HG02763 (cell line): ENCODE results near the gene MAD1L1.

Experiments
- ATAC-seq: cut with Tn5 transposase; IDR thresholded peaks from one replicate; pipeline ENCODE4 v1.9.1; 2021; ENCODE audit warnings: mild to moderate bottlenecking, moderate library complexity; ENCODE audit not compliant: unreplicated experiment

The MAD1L1 gene

GRCh38 chr7:1948887-1949680 is 283.7 kb downstream of the MAD1L1 start:
- ATAC-seq: no peak

GRCh38 chr7:1948301-1948796 is 284.4 kb downstream of the MAD1L1 start:
- no peak for ATAC-seq

- ATAC-seq: no peak
These were observed 285.0 kb downstream of the MAD1L1 start for GRCh38 chr7:1947586-1948217.

GRCh38 chr7:1946773-1947450 is 285.8 kb downstream of the MAD1L1 start:
- no peak for ATAC-seq

GRCh38 chr7:1946025-1946772 is 286.5 kb downstream of the MAD1L1 start:
- ATAC-seq: no peak

- ATAC-seq: no peak
These were observed 287.2 kb downstream of the MAD1L1 start for GRCh38 chr7:1945558-1945957.

- ATAC-seq: no peak
These were observed 288.0 kb downstream of the MAD1L1 start for GRCh38 chr7:1944619-1945210.

GRCh38 chr7:1943933-1944618 is 288.7 kb downstream of the MAD1L1 start:
- ATAC-seq: no peak

GRCh38 chr7:1943326-1943725 is 289.4 kb downstream of the MAD1L1 start:
- no peak for ATAC-seq

- ATAC-seq: no peak
These were observed 289.8 kb downstream of the MAD1L1 start for GRCh38 chr7:1942941-1943289.

- ATAC-seq: no peak
These were observed 290.4 kb downstream of the MAD1L1 start for GRCh38 chr7:1942243-1942940.

GRCh38 chr7:1941464-1942242 is 291.1 kb downstream of the MAD1L1 start:
- no peak for ATAC-seq

- no peak for ATAC-seq
These were observed 291.9 kb downstream of the MAD1L1 start for GRCh38 chr7:1940863-1941262.

- ATAC-seq: peak; percentile 87
These were observed 292.4 kb downstream of the MAD1L1 start for GRCh38 chr7:1940402-1940786.

- ATAC-seq: peak; percentile 21
These were observed 293.0 kb downstream of the MAD1L1 start for GRCh38 chr7:1939434-1940401.

- ATAC-seq: no peak
These were observed 293.8 kb downstream of the MAD1L1 start for GRCh38 chr7:1938788-1939433.

GRCh38 chr7:1937252-1937605 is 295.5 kb downstream of the MAD1L1 start:
- ATAC-seq: no peak
